Heart left ventricle (tissue), 16 donors: ENCODE results near the gene MOGAT1. TPM values are rescaled to one million over a fixed set of nuclear protein-coding genes. Genes with fewer than 3 reads are reported as not detected.
A peak's percentile ranks its signal among the peaks of the same experiment; 100 is the strongest.

ENCODE experiments used
- ATAC-seq, 4 donors: fragments of 200-7000 bp; cut with Tn5 transposase; one replicate each; pipeline ENCODE4 v1.9.1; 2020 to 2022; ENCODE audit warnings: moderate library complexity in 4 of 4, mild to moderate bottlenecking in 3 of 4, moderate number of reproducible peaks in 1 of 4
- DNase-seq, 5 donors: peaks; one replicate each; pipeline ENCODE4 v3.0.0-alpha.2; 2020
- H3K27ac ChIP-seq, 12 donors: fragments of 200-600 bp; sonication (generic) in 4 of 12; one replicate each; pipeline versions ENCODE4 v1.5.0 to v1.8.0; 2016 to 2022; ENCODE audit warnings: mild to moderate bottlenecking in 2 of 12
- H3K27me3 ChIP-seq, 9 donors: fragments of 200-600 bp; sonication (generic) in 2 of 9; one replicate each; pipeline versions ENCODE4 v1.5.1 to v1.8.0; 2016 to 2022; ENCODE audit warnings: mild to moderate bottlenecking in 3 of 9
- H3K36me3 ChIP-seq, 9 donors: fragments of 200-600 bp; sonication (generic) in 2 of 9; one replicate each; pipeline versions ENCODE4 v1.5.0 to v1.8.0; 2018 to 2022; ENCODE audit warnings: mild to moderate bottlenecking in 2 of 9
- H3K4me1 ChIP-seq, 12 donors: fragments of 200-600 bp; sonication (generic) in 4 of 12; one replicate each; pipeline versions ENCODE4 v1.5.0 to v1.8.0; 2016 to 2022; ENCODE audit warnings: mild to moderate bottlenecking in 3 of 12
- H3K4me3 ChIP-seq, 12 donors: fragments of 200-600 bp; sonication (generic) in 4 of 12; one replicate each; pipeline versions ENCODE4 v1.5.0 to v1.8.0; 2017 to 2022; ENCODE audit warnings: mild to moderate bottlenecking in 9 of 12, moderate library complexity in 4 of 12
- H3K9me3 ChIP-seq, 12 donors: fragments of 200-600 bp; sonication (generic) in 4 of 12; one replicate each; pipeline versions ENCODE4 v1.5.0 to v1.8.0; 2016 to 2022; ENCODE audit warnings: mild to moderate bottlenecking in 1 of 12
- POLR2A ChIP-seq, 2 donors: fragments of 450-650 bp; IDR thresholded peaks; one replicate each; pipeline ENCODE4 v1.6.1; 2017; ENCODE audit warnings: antibody characterized with exemption in 2 of 2, mild to moderate bottlenecking in 2 of 2, moderate library complexity in 2 of 2
- WGBS, 4 donors: extraction: QIAGEN DNeasy Blood & Tissue Kit in 2 of 4; methylation state at CpG; one replicate each; pipeline versions ENCODE4 v1.1.5 to v1.1.7; 2013 to 2018; 5-methylcytosine and 5-hydroxymethylcytosine counted together
- intact Hi-C, 10 donors: fragments of 100-400 bp; cut with DNase I; formaldehyde crosslinking; loops; one replicate each; pipeline versions ENCODE4 v1.11.1 to v1.14.2; 2022
- polyA plus RNA-seq, 2 donors: library from polyadenylated mRNA; stranded (reverse); fragments of 200-250 nt; gene quantifications; one replicate each; pipeline ENCODE4 v1.2.3, GENCODE V29; 2013
- total RNA-seq, 9 donors: library from RNA; depleted of rRNA in 2 of 9; stranded (reverse); fragments of >200 nt in 2 of 9; fragmentation: NEBNext Ultra II Directional in 3 of 9; extraction: Animal tissue kit (Norgen Biotek cat#: 25700) in 3 of 9; gene quantifications; one replicate each; pipeline versions ENCODE4 v1.1.0 to v1.2.4, GENCODE V29; 2016 to 2023
- TF ChIP-seq, protein P1 (sequence below), 12 donors: fragments of 200-600 bp; sonication (generic) in 4 of 12; IDR thresholded peaks; one replicate each; pipeline versions ENCODE4 v1.5.0 to v1.8.0; 2018 to 2022; ENCODE audit warnings: antibody characterized with exemption in 12 of 12, mild to moderate bottlenecking in 5 of 12
- donor health status: ischemic (EF 13 %, LVEDD 7.1; RV severe dilation, severe dysfunction).
- donor health status: healthy with polysubstance abuse.
- donor health status: DM: no; HTN: yes; CAD: no.
- donor health status: DM: no; HTN: no; CAD: no.
- donor health status: ischemic (EF 25% LVEDD 6.9; RV normal size, moderate dysfunction).
- donor health status: ischemic (EF 25% LVEDD 5.7; RV mildly dilated, moderate dysfunction).
- donor health status: healthy.
- donor health status: DM: yes; HTN: yes; CAD: no.
- donor health status: ischemic (EF 35%, LVEDD 5.7; RV mildly dilated, moderate dysfunction).
- donor health status: nonischemic (EF 11% LVEDD 7.7; RV severe dilation, severe dysfunction).
- donor health status: DM: yes; HTN: yes; CAD: no.
- donor health status: PGD.
- donor health status: ischemic (EF 29% LVEDD 5.4; RV normal size, mild dysfunction).
- donor health status: nonischemic (EF 23%, LVEDD 6.1; RV moderate dilation, normal function).

The MOGAT1 gene
- total and polyA plus RNA-seq, 11 donors: 0.19 to 1.1 (median 0.40) TPM; not detected in 2

DNA sequence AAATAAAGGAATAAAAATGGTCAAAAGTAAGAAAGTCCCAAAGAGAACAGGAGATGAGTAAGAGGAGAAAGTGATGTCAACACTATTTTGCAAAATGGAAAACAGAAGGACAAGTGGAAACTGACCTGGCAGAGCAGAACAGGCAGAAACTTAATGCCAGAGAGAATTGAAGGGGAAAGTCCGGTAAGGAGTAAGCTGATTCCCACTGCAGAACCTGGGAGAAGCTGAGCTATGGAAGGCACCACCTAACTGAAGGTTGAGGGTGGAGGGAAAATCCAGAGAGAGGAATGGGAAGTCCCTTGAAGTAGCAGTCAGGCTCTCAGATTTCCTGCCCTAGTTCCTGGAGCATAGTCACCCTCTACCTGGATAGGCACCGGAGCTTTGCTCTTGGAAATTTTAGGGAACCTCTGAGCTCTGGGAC lies 59.8 kb downstream of the MOGAT1 start:
- no peak for TF ChIP-seq POLR2A (IDR thresholded peaks at IDR 0.05)
- TF ChIP-seq, protein P1, sequence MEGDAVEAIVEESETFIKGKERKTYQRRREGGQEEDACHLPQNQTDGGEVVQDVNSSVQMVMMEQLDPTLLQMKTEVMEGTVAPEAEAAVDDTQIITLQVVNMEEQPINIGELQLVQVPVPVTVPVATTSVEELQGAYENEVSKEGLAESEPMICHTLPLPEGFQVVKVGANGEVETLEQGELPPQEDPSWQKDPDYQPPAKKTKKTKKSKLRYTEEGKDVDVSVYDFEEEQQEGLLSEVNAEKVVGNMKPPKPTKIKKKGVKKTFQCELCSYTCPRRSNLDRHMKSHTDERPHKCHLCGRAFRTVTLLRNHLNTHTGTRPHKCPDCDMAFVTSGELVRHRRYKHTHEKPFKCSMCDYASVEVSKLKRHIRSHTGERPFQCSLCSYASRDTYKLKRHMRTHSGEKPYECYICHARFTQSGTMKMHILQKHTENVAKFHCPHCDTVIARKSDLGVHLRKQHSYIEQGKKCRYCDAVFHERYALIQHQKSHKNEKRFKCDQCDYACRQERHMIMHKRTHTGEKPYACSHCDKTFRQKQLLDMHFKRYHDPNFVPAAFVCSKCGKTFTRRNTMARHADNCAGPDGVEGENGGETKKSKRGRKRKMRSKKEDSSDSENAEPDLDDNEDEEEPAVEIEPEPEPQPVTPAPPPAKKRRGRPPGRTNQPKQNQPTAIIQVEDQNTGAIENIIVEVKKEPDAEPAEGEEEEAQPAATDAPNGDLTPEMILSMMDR (IDR thresholded peaks at IDR 0.05): no peak
- intact Hi-C loops: no loop called here
- H3K9me3 ChIP-seq: peaks cover 0 to 3% (median 0%) of the 10 kb centered on the region in 12 donors
- 76 to 87% (median 80%) methylated on average over 2 of the region's 2 CpGs for WGBS, 4 donors
- H3K4me1 ChIP-seq: peaks cover 0 to 42% (median 6%) of the 10 kb centered on the region in 12 donors
- no peak for ATAC-seq
- no peak for DNase-seq
- H3K27ac ChIP-seq: peak overlapping the region in 1 of 12 donors; percentile 42
- no peaks in the 10 kb centered on the region for H3K36me3 ChIP-seq
- no peaks in the 10 kb centered on the region for H3K27me3 ChIP-seq
- H3K4me3 ChIP-seq: no peak overlapping the region

DNA sequence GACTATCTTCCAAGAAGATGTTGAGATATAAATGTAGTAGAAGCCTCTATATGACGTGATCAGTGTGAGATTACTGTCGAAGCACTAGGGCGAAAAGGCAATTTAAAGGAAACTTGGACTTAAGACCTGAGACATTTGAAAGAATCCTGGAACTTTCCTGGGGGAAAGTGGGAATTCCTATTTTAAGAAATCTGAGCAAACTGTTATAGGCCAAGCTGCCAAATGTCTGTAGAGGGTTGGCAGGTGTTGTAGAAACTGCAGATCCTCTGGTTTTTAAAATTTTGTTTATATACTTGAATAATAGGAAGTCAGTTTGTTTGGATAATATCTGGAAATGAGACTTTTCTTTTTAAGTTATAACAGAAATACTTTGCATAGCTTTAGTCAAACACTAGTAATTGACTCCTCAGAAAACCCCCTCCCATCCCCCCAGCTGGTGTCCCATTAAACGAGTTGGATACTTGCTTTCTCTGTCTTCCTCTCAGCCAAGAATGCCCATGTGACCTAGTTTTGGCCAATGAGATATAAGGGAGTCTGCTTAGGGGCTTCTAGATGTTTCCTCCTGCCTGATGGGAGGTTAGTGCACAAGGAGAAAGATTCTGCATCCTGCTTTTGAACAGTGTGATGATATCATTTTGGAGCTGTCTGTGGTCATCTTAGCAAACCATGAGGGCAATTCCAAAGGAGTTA lies 61.2 kb downstream of the MOGAT1 start:
- intact Hi-C loops: no loop called here
- no peak overlapping the region for H3K27ac ChIP-seq
- peaks cover 0 to 47% (median 7%) of the 10 kb centered on the region in 12 donors for H3K4me1 ChIP-seq
- ATAC-seq: no peak
- no peak for DNase-seq
- no peaks in the 10 kb centered on the region for H3K27me3 ChIP-seq
- H3K4me3 ChIP-seq: no peak overlapping the region
- H3K36me3 ChIP-seq: no peaks in the 10 kb centered on the region
- TF ChIP-seq, protein P1 (IDR thresholded peaks at IDR 0.05): no peak
- TF ChIP-seq POLR2A (IDR thresholded peaks at IDR 0.05): no peak
- 55 to 74% (median 62%) methylated on average over 4 of the region's 4 CpGs for WGBS, 4 donors
- peaks cover 0 to 3% (median 0%) of the 10 kb centered on the region in 12 donors for H3K9me3 ChIP-seq

DNA sequence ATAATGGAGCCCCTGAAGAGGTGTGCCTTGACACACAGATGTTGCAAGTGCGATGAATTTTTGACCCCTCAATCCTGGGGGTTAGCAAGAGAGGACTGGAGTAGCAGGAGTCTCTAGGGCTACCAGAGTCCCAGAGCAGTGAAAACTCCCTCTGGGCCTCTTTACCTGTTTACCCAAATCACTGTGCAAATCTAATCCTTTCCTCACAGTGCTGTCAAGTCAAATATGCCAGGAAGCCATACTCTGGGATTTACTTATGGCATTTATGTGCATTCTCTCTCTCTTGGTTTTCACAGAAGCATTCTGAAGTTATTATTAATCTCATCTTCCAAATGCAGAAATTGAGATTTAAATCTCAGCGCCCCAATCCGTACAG lies 62.0 kb downstream of the MOGAT1 start:
- 87 to 97% (median 94%) methylated on average over 3 of the region's 3 CpGs for WGBS, 4 donors
- H3K9me3 ChIP-seq: peaks cover 0 to 3% (median 0%) of the 10 kb centered on the region in 12 donors
- ATAC-seq: no peak
- TF ChIP-seq, protein P1 (IDR thresholded peaks at IDR 0.05): no peak
- TF ChIP-seq POLR2A (IDR thresholded peaks at IDR 0.05): no peak
- no peak overlapping the region for H3K4me3 ChIP-seq
- H3K36me3 ChIP-seq: no peaks in the 10 kb centered on the region
- intact Hi-C loops: no loop called here
- H3K27me3 ChIP-seq: no peaks in the 10 kb centered on the region
- DNase-seq: no peak
- H3K27ac ChIP-seq: peak overlapping the region in 3 of 12 donors; percentile 50 to 65 (median 64)
- peaks cover 0 to 47% (median 7%) of the 10 kb centered on the region in 12 donors for H3K4me1 ChIP-seq

DNA sequence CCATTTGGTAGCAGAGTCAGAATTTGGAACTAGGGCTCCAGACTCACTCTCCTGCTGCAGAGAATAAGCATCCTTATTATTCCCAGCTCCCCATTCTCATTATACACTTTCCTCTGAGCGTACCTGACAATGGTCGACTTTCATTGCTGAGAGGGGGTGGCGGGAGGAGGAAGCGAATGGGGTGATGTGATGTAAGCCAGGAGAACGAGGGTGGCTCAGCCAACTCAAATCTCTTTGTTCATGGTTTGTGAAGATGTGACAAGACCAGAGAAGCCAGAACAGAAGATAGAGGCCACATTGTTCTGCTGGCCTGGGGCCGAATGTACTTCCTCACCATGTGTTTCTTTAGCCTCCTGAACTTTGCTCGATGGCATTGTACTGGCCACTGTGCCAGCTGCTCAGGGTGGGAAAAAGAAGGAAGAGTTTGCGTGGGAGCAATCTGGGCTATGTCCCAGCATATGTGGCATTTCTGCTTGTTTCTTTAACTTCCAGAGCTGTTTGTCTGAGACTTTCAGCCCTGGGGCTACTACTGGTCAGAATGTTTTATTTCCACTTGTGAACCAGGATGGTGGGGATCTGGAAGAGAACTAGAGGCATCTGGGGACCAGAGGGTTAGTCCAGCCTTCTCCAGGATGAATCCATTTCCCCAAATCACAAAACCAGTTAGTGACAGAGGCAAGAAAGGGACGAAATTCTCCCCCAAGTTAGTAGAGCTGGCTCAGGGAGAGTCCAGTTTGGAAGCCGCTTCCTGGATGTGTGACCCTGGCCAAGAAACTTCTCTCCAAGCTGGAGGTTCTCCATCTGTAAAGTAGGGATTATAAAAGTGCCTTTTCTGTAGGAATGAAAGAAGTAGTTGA lies 62.6 kb downstream of the MOGAT1 start:
- H3K27ac ChIP-seq: peak overlapping the region in 7 of 12 donors; percentile 4 to 65 (median 50)
- intact Hi-C loops: no loop called here
- WGBS, 4 donors: 59 to 82% (median 78%) methylated on average over 10 of the region's 10 CpGs
- DNase-seq (peak in 3 of 5 donors; percentile 22 to 59 (median 30)), ATAC-seq (peak; percentile 30 to 71 (median 50))
- no peaks in the 10 kb centered on the region for H3K36me3 ChIP-seq
- H3K9me3 ChIP-seq: peaks cover 0 to 3% (median 0%) of the 10 kb centered on the region in 12 donors
- no peak overlapping the region for H3K4me3 ChIP-seq
- TF ChIP-seq POLR2A (IDR thresholded peaks at IDR 0.05): no peak
- TF ChIP-seq, protein P1 (IDR thresholded peaks at IDR 0.05): no peak
- no peaks in the 10 kb centered on the region for H3K27me3 ChIP-seq
- peaks cover 0 to 47% (median 7%) of the 10 kb centered on the region in 12 donors for H3K4me1 ChIP-seq
